Activated CD4-positive, alpha-beta T cell treated with anti-CD3 and anti-CD28 coated beads, Interleukin-2, amount 50 U/mL, for 48 hours (primary cell): Measurements from ENCODE around the gene PLA2G4F.
A peak's percentile ranks its signal among the peaks of the same experiment; 100 is the strongest.

Source experiments
- DNase-seq, 2 experiments: peaks; one replicate each; pipeline ENCODE4 v3.0.0-alpha.2; 2020

Gene PLA2G4F

GRCh38 chr15:42130246-42130986, 26.0 kb downstream of the PLA2G4F start:
- no peak for DNase-seq

- DNase-seq = no peak
These were observed 27.1 kb downstream of the PLA2G4F start for GRCh38 chr15:42129364-42129763.

- no peak for DNase-seq
These were observed 28.0 kb downstream of the PLA2G4F start for GRCh38 chr15:42128476-42128875.

- no peak for DNase-seq
These were observed 32.9 kb downstream of the PLA2G4F start for GRCh38 chr15:42123546-42123945.

- no peak for DNase-seq
These were observed 34.8 kb downstream of the PLA2G4F start for GRCh38 chr15:42121682-42122081.

GRCh38 chr15:42121021-42121420, 35.4 kb downstream of the PLA2G4F start:
- DNase-seq = no peak

- no peak for DNase-seq
These were observed 36.2 kb downstream of the PLA2G4F start for GRCh38 chr15:42120285-42120684.

- DNase-seq = no peak
These were observed 37.0 kb downstream of the PLA2G4F start for GRCh38 chr15:42119446-42119760.

GRCh38 chr15:42118650-42119445, 37.6 kb downstream of the PLA2G4F start:
- DNase-seq = no peak

GRCh38 chr15:42111924-42112323, 44.5 kb downstream of the PLA2G4F start:
- no peak for DNase-seq

- DNase-seq = no peak
These were observed 46.1 kb downstream of the PLA2G4F start for GRCh38 chr15:42110367-42110766.

- no peak for DNase-seq
These were observed 47.6 kb downstream of the PLA2G4F start for GRCh38 chr15:42108806-42109205.

- no peak for DNase-seq
These were observed 48.2 kb downstream of the PLA2G4F start for GRCh38 chr15:42108189-42108588.

- peak; percentile 64 to 73 for DNase-seq
These were observed 49.0 kb downstream of the PLA2G4F start for GRCh38 chr15:42107473-42107872.

- DNase-seq = no peak
These were observed 50.1 kb downstream of the PLA2G4F start for GRCh38 chr15:42106288-42106687.

GRCh38 chr15:42104095-42104891, 52.1 kb downstream of the PLA2G4F start:
- no peak for DNase-seq

- no peak for DNase-seq
These were observed 53.7 kb downstream of the PLA2G4F start for GRCh38 chr15:42102646-42103235.

GRCh38 chr15:42101861-42102260, 54.6 kb downstream of the PLA2G4F start:
- DNase-seq = no peak

- DNase-seq = no peak
These were observed 56.2 kb downstream of the PLA2G4F start for GRCh38 chr15:42100021-42100800.

- no peak for DNase-seq
These were observed 59.4 kb downstream of the PLA2G4F start for GRCh38 chr15:42097018-42097417.

- DNase-seq = no peak
These were observed 61.9 kb downstream of the PLA2G4F start, which contains the start of gene PLA2G4D for GRCh38 chr15:42094512-42094963. TSS of gene PLA2G4D (minus strand) at chr15:42094562. CDS start at chr15:42094459, 103 bp downstream.

GRCh38 chr15:42093966-42094365, 62.5 kb downstream of the PLA2G4F start:
- no peak for DNase-seq
